Suprapubic skin (tissue), 3 donors: Measurements from ENCODE around the gene MYL11.
"Not testable (repeated sequence)": the region's sequence is repeated elsewhere in the genome, so short reads cannot be mapped to it uniquely, and the experiment has no call there.

Experiments used
- POLR2A ChIP-seq, 2 donors: fragments of 450-650 bp; IDR thresholded peaks; one replicate each; pipeline ENCODE4 v1.6.1; 2017; ENCODE audit warnings: antibody characterized with exemption in 2 of 2, mild to moderate bottlenecking in 2 of 2, moderate library complexity in 2 of 2
- TF ChIP-seq, protein P1 (sequence below), 2 donors: fragments of 200-600 bp in 1 of 2; fragments of 450-650 bp in 1 of 2; sonication (generic) in 1 of 2; IDR thresholded peaks; one replicate each; pipeline ENCODE4 v1.5.1; 2016 to 2019; ENCODE audit warnings: antibody characterized with exemption in 2 of 2, mild to moderate bottlenecking in 1 of 2, moderate library complexity in 1 of 2

DNA sequence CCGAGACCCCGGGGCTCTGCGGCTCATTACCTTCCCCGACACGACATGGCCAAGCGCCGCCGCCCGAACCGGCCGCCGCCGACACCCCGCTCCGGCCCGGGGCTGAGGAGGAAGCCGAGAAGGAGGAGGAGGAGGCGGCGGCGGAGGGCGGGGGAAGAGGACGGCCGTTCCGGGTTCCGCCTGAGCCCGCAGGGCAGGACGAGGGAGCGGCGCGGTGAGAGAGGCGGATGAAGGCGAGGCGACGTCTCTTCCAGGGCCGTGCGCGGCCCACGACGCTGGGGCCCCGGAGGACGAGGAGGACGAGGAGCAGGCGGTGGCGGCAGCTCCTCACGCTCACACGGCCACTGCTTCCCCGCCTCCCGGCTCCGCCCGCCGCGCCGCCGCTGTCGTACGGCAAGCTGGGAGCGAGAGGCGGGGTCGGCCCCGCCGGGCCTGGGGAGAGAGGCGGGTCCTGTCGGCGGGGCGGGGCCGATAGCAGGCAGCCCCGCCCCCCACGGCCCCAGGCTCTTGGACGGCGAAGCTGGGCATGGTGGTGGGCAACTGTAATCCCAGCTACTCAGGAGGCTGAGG is 39.5 kb upstream of the MYL11 start:
- TF ChIP-seq, protein P1, sequence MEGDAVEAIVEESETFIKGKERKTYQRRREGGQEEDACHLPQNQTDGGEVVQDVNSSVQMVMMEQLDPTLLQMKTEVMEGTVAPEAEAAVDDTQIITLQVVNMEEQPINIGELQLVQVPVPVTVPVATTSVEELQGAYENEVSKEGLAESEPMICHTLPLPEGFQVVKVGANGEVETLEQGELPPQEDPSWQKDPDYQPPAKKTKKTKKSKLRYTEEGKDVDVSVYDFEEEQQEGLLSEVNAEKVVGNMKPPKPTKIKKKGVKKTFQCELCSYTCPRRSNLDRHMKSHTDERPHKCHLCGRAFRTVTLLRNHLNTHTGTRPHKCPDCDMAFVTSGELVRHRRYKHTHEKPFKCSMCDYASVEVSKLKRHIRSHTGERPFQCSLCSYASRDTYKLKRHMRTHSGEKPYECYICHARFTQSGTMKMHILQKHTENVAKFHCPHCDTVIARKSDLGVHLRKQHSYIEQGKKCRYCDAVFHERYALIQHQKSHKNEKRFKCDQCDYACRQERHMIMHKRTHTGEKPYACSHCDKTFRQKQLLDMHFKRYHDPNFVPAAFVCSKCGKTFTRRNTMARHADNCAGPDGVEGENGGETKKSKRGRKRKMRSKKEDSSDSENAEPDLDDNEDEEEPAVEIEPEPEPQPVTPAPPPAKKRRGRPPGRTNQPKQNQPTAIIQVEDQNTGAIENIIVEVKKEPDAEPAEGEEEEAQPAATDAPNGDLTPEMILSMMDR (IDR thresholded peaks at IDR 0.05): not testable (repeated sequence)
- TF ChIP-seq POLR2A (IDR thresholded peaks at IDR 0.05): peak; percentile 47 to 61
